HK-2 (cell line): ENCODE results near the gene BCAS3.
"Not testable (repeated sequence)": the region's sequence is repeated elsewhere in the genome, so short reads cannot be mapped to it uniquely, and the experiment has no call there.

ENCODE experiments used
- DNase-seq: peaks from one replicate; pipeline ENCODE4 v3.0.0-alpha.2; 2018; ENCODE audit not compliant: unreplicated experiment

The BCAS3 gene

GRCh38 chr17:61338000-61338798 lies 660.5 kb downstream of the BCAS3 start:
- DNase-seq: peak; percentile 39

- DNase-seq: no peak
Measured at GRCh38 chr17:61338874-61339478, 661.3 kb downstream of the BCAS3 start.

- no peak for DNase-seq
Measured at GRCh38 chr17:61340431-61341209, 663.0 kb downstream of the BCAS3 start.

GRCh38 chr17:61343576-61343975 lies 665.9 kb downstream of the BCAS3 start:
- DNase-seq: no peak

GRCh38 chr17:61345061-61345460 lies 667.4 kb downstream of the BCAS3 start:
- no peak for DNase-seq

GRCh38 chr17:61345825-61346666 lies 668.4 kb downstream of the BCAS3 start:
- no peak for DNase-seq

GRCh38 chr17:61349350-61349749 lies 671.7 kb downstream of the BCAS3 start:
- DNase-seq: no peak

- no peak for DNase-seq
Measured at GRCh38 chr17:61351745-61352407, 674.2 kb downstream of the BCAS3 start.

GRCh38 chr17:61352408-61352770 lies 674.7 kb downstream of the BCAS3 start:
- DNase-seq: no peak

- no peak for DNase-seq
Measured at GRCh38 chr17:61352781-61353491, 675.3 kb downstream of the BCAS3 start.

- no peak for DNase-seq
Measured at GRCh38 chr17:61353615-61354014, 676.0 kb downstream of the BCAS3 start.

- no peak for DNase-seq
Measured at GRCh38 chr17:61354895-61355874, 677.5 kb downstream of the BCAS3 start.

- DNase-seq: not testable (repeated sequence)
Measured at GRCh38 chr17:61357061-61357460, 679.4 kb downstream of the BCAS3 start.

GRCh38 chr17:61359513-61359912 lies 681.9 kb downstream of the BCAS3 start:
- not testable (repeated sequence) for DNase-seq

GRCh38 chr17:61360318-61360943 lies 682.8 kb downstream of the BCAS3 start:
- DNase-seq: no peak

GRCh38 chr17:61361084-61361483 lies 683.4 kb downstream of the BCAS3 start:
- DNase-seq: no peak

GRCh38 chr17:61362396-61362795 lies 684.7 kb downstream of the BCAS3 start:
- DNase-seq: no peak

GRCh38 chr17:61362852-61363600 lies 685.4 kb downstream of the BCAS3 start:
- DNase-seq: no peak
